HG03571 (cell line): ENCODE measurements around the gene COX7A2.
A peak's percentile ranks its signal among the peaks of the same experiment; 100 is the strongest.

ENCODE experiments used
- ATAC-seq: cut with Tn5 transposase; IDR thresholded peaks from one replicate; pipeline ENCODE4 v1.9.1; 2021; ENCODE audit not compliant: unreplicated experiment

The COX7A2 gene

GRCh38 chr6:75243333-75244062 lies at the start of gene COX7A2:
Gene COX7A2 (minus strand): TSS chr6:75243801. CDS start chr6:75243734, 67 bp downstream.
- peak; percentile 96 for ATAC-seq

GRCh38 chr6:75292555-75292954 lies 49.0 kb upstream of the COX7A2 start:
- ATAC-seq: no peak

GRCh38 chr6:75291744-75292143 lies 48.1 kb upstream of the COX7A2 start:
- ATAC-seq: no peak

- ATAC-seq: no peak
Observed at GRCh38 chr6:75291331-75291730, 47.7 kb upstream of the COX7A2 start.

- ATAC-seq: no peak
Observed at GRCh38 chr6:75290136-75290945, 46.7 kb upstream of the COX7A2 start.

GRCh38 chr6:75288023-75288422 lies 44.4 kb upstream of the COX7A2 start:
- no peak for ATAC-seq

GRCh38 chr6:75287424-75287823 lies 43.8 kb upstream of the COX7A2 start:
- ATAC-seq: no peak

- ATAC-seq: no peak
Observed at GRCh38 chr6:75286955-75287354, 43.4 kb upstream of the COX7A2 start.

- ATAC-seq: no peak
Observed at GRCh38 chr6:75285283-75285639, 41.7 kb upstream of the COX7A2 start.

- peak; percentile 88 for ATAC-seq
Observed at GRCh38 chr6:75284632-75285282, 41.2 kb upstream of the COX7A2 start, which contains the start of gene TMEM30A. Gene TMEM30A (minus strand): TSS chr6:75284792. CDS start chr6:75284638, 154 bp downstream.

GRCh38 chr6:75283907-75284631 lies 40.5 kb upstream of the COX7A2 start:
- ATAC-seq: peak; percentile 15

- no peak for ATAC-seq
Observed at GRCh38 chr6:75282706-75283105, 39.1 kb upstream of the COX7A2 start.

- ATAC-seq: no peak
Observed at GRCh38 chr6:75281653-75282052, 38.1 kb upstream of the COX7A2 start.

- ATAC-seq: no peak
Observed at GRCh38 chr6:75280131-75280855, 36.7 kb upstream of the COX7A2 start.

GRCh38 chr6:75279418-75279817 lies 35.8 kb upstream of the COX7A2 start:
- no peak for ATAC-seq

GRCh38 chr6:75278474-75279077 lies 35.0 kb upstream of the COX7A2 start:
- no peak for ATAC-seq

GRCh38 chr6:75275067-75275466 lies 31.5 kb upstream of the COX7A2 start:
- no peak for ATAC-seq

- no peak for ATAC-seq
Observed at GRCh38 chr6:75273009-75273408, 29.4 kb upstream of the COX7A2 start.

- ATAC-seq: no peak
Observed at GRCh38 chr6:75272145-75272840, 28.7 kb upstream of the COX7A2 start.
